ENCODE measurements around the gene MYH7B.

MYH7B gene

DNA sequence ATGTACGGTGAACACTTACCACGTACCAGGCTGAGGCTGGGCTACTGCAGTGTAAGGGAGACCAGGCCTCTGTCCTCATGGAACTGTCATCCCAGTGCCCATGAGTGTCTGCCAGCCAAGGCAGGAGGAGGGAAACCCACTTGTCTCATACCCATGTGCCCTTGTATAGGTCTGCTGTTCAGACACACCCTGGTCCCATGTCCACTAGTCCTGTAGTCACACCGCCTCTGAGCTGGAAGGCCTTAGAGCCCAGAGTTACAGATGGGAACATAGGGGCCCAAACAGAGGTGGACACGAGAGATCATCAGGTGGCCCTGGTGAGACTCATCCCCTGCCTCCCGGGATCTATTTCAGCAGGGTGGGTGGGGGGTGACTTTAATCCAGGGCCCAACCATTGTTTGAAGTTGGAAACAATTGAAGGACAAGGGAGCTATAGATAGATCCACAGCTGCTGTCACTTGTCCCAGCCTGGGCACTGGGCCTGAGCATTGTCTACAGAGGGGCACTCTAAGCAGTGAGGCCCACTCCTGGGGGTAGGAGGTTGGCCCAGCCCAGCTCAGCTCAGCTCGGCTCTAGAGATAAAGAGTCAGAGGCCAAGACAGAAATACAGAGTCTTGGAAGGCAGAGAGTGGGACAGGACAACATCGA is 14.6 kb downstream of the MYH7B start:
- DNase-seq (ENCODE audit: low read depth), result no peak
- TF ChIP-seq, protein P1, sequence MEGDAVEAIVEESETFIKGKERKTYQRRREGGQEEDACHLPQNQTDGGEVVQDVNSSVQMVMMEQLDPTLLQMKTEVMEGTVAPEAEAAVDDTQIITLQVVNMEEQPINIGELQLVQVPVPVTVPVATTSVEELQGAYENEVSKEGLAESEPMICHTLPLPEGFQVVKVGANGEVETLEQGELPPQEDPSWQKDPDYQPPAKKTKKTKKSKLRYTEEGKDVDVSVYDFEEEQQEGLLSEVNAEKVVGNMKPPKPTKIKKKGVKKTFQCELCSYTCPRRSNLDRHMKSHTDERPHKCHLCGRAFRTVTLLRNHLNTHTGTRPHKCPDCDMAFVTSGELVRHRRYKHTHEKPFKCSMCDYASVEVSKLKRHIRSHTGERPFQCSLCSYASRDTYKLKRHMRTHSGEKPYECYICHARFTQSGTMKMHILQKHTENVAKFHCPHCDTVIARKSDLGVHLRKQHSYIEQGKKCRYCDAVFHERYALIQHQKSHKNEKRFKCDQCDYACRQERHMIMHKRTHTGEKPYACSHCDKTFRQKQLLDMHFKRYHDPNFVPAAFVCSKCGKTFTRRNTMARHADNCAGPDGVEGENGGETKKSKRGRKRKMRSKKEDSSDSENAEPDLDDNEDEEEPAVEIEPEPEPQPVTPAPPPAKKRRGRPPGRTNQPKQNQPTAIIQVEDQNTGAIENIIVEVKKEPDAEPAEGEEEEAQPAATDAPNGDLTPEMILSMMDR (IDR thresholded peaks at IDR 0.05; ENCODE audit: control insufficient read depth, insufficient read depth, low read depth, low read length, missing control alignments), result no peak
- no peak overlapping the region for H3K4me3 ChIP-seq (ENCODE audit: control insufficient read depth, low read depth, low read length)

DNA sequence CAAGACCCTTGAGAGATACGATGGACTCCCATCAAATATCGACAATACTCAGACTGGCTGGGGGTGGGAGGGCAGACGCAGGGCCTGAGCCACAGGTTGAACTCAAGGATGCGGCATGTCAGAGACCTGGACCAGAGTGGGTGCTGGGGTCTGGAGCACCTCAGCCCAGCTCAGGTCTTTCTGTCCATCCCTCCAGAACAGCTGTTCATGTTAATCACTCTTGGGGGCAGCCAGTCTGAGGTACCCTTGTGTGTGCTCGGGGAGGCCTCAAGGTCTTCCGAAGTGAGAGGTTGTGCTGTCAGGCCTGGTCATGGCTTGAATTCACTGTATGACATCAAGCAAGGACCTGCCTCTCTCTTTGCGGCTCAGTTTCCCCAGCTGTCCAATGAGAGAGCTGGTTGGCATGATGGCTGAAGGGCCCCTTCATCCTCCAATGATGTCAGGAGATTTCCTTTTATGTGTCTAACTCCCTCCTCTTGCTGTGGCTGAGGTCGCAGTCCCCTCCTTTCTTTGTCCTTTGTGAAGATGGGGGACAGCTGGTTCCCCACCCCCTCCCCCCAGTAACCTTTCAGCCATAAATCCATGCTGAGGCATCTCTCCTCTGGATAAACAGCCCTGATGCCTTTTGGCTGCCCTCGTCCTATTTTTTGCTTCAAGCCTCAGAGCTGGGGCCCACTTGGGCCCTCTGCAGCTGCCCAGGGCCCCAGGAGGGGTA is 15.3 kb downstream of the MYH7B start:
- no peak for DNase-seq (ENCODE audit: low read depth)
- TF ChIP-seq, protein P1 (IDR thresholded peaks at IDR 0.05; ENCODE audit: control insufficient read depth, insufficient read depth, low read depth, low read length, missing control alignments), result no peak
- H3K4me3 ChIP-seq (ENCODE audit: control insufficient read depth, low read depth, low read length), result no peak overlapping the region

DNA sequence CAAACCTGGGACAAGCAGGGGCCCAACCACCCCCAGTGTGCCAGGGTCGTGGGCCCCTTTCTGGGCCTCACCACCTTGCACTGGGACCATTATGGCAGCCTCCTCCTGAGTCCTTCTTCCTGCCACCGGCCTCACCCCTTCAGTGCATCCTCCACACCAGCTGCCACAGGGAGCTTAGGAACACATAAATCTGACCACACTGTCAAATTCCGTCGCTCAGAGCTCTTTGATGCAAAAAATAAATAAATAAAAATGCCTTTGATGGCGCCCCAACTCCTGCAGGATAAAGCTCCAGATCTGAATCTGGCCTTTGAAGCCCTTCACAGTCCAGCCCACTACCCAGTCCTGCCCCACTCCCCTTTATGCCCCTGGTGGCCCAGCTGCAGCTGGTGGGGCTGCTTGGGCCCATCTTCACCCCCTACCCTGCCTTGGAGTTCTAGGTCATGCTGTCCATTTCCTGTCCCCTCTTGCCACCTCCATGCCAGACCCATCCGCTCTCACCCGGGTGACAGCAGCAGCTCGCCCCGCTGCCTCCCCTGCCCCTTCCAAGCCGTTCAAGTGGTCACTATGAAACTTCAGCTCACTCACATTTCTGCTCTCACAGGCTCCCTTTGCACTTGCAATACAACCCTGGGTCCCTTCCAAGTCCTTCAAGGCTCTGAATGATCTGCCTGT is 16.0 kb downstream of the MYH7B start:
- no peak for DNase-seq (ENCODE audit: low read depth)
- H3K4me3 ChIP-seq (ENCODE audit: control insufficient read depth, low read depth, low read length), result no peak overlapping the region
- TF ChIP-seq, protein P1 (IDR thresholded peaks at IDR 0.05; ENCODE audit: control insufficient read depth, insufficient read depth, low read depth, low read length, missing control alignments), result no peak

DNA sequence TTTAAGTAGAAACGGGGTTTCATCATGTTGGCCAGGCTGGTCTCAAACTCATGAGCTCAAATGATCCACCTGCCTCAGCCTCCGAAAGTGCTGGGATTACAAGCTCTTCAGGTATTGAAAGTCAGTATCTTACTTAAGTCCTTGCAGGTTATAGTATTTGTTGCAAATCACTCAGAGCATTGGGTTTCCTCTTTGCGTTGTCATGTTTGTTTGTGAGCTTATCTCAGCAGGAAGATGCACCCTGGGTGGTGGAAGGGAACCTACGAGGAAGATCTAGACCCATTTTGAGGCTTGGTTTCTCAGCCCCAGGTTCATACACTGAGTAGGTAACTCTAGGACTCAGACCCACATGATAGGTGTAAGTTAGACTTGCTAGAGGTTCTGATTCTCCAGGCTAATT is 18.6 kb downstream of the MYH7B start:
- no peak for DNase-seq (ENCODE audit: low read depth)
- TF ChIP-seq, protein P1 (IDR thresholded peaks at IDR 0.05; ENCODE audit: control insufficient read depth, insufficient read depth, low read depth, low read length, missing control alignments), result no peak
- no peak overlapping the region for H3K4me3 ChIP-seq (ENCODE audit: control insufficient read depth, low read depth, low read length)

DNA sequence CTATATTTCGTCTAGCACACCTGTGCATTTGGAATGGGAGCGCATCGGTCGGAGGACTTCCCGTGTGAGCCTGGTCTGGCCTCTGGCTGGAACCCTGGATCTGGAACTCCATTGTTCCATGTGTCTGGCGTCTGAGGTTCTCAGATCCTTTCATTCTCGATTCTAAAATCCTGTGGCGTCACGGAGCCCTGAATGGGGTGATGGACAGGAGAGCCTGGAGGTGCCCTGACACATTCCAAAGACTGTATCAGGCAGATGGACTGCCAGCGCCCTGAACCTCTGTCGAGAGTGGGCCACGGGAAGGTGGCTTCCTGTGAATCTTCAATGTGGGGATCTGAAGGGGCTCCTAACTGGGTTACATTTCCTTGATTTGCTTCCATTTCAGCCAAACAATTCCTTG is 20.6 kb downstream of the MYH7B start:
- DNase-seq (ENCODE audit: low read depth), result no peak
- TF ChIP-seq, protein P1 (IDR thresholded peaks at IDR 0.05; ENCODE audit: control insufficient read depth, insufficient read depth, low read depth, low read length, missing control alignments), result no peak
- H3K4me3 ChIP-seq (ENCODE audit: control insufficient read depth, low read depth, low read length), result no peak overlapping the region

DNA sequence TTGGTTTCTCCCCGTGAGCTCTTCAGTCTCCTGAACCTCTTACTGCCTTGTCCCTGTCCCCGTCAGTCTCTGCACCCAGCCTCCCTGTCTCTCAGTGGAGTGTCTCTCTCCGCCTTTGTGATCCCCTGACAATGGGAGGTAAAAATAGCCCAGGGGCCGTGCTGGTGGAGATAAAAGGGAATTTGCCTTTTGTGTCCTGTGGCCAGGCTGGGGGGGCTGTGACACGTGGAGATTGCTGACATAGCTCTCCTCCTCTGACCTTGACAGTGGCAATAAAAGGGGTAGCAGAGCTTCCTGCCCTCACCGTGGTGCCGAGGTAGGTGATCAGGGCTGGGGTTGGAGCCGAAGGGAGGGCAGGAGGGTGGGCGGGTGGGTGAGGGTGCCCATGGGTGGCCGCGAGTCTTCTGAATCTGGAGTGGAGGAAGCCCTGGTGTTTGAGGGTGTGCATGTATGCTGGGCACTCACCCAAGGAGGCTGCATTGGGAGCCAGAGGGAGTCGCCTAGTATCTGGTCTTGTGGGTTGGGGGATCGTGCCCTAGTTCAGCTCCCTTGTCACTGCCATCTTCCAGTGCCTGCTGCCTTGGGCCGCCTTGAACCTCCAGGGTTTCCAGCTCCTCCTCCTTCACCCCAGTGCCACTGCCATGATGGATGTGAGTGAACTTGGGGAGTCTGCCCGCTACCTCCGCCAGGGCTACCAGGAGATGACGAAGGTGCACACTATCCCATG is 21.9 kb downstream of the MYH7B start:
- no peak overlapping the region for H3K4me3 ChIP-seq (ENCODE audit: control insufficient read depth, low read depth, low read length)
- TF ChIP-seq, protein P1 (IDR thresholded peaks at IDR 0.05; ENCODE audit: control insufficient read depth, insufficient read depth, low read depth, low read length, missing control alignments), result no peak
- DNase-seq (ENCODE audit: low read depth), result no peak

Data from AG09309 (cell line).